Bone marrow (tissue), 2 donors: Measurements from ENCODE around the gene INTS3.

ENCODE experiments used
- DNase-seq, 2 donors: peaks; one replicate each; lab custom pipeline; 2025; lab: John Stamatoyannopoulos, UW

INTS3 gene

DNA sequence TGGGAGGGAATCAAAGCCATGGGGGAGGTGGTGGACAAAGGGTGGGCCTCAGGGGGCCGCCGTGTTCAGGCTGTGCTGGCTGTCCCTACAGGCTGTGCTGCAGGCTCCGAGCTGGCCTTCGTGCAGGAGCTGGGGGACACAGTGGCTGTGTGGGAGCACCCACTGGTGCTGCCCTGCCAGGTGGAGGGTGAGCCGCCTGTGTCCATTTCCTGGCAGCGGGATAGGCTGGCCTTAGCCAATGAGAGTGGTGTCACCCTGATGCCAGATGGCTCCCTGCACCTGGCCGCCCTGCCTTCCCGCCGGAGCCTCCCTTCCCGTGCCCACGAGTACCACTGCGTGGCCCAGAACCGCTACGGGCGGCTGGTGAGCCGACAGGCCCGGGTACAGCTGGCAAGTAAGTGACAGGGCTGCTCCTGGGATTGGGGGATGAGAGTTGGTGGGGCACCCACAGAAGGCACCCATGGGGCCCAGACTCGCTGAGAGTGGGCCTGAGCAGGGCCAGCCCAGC is 67.5 kb downstream of the INTS3 start:
- no peak for DNase-seq

DNA sequence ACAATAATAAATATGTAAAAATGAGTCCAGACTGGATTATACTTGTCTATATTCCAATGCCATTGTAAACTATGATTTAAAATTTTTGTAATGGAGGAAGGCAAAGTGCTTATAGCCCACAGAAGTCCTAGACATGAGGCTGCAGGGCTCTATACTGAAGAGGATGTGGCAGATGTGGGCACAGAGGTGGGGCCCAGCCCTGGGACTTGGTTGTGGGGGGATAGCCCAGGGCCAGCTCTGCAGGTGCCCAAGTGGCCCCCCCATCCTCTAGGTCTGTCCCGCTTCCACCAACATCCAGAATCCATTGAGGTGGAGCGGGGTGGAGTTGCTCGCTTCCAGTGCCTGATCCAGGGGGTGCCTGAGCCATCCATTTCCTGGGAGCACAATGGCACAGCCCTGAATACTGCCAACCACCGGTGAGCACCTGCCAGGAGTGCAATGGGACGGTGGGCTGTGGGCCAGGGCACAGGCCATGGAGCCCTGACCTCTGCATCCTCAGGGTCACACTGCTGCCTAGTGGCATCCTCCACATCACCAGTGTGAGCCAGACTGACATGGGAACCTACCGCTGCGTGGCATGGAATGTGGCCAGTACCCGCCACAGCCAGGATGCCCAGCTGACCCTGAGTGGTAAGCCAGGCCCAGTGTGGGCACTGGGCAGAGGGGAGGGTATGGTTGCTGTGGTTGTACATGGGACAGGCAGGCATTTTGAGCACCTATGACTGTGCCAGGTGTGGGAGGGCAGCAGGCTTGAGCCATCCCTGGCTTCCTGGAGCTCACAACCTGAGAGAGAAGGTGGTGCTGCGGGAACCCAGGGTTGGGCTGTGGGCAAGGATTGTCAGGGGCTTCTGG is 68.3 kb downstream of the INTS3 start:
- no peak for DNase-seq

DNA sequence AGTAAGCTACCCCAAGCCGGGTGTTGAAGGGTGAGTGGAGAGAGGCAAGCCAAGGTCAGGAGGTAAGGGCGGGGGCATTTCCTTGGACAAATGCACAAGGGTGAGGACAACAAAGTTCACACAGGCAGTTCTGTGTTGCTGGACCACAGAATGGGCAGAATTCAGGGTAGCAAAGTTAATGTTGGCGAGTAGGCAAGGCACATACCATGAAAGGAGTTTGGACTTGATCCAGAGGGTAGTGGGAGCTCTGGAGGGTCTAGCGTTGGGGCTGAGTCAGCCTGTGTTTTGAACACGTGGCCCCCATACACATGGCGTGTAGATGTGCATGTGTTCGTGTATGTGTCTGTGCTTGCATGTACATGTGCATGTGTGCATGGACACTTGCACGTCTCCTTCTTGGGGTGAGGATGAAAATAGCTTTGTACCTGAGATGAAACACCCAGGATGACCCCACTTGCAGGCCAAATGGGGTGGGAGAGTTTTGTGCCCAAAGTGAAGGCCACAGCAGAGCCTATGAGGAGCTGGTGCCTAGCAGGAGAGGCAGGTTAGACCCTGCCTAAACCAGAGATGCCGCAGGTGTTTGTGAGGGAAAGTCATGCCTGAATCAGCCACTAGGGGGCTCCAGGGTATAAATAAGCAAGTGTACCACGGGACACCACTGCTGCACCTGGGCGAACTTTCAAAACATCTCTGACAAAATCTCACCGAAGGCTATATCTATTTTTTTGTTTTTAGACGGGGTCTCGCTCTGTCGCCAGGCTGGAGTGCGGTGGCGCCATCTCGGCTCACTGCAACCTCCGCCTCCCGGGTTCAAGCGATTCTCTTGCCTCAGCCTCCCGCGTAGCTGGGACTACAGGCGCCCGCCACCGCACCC is 69.2 kb downstream of the INTS3 start:
- peak; percentile 13 to 60 for DNase-seq

DNA sequence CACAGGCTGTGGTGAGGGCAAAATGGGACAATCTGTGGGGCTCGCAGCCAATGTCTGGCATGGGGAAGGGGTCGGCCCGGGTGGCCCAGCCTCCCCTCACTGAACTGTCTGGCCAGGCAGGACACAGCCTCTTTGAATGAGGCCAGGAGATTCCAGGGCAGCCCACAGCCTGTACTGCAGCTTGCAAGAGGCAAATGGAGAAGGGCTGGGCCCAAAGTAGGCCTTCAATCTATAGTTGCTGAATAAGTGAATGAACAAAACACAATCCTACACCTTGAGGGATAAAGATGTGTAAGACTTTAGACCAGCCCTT is 70.6 kb downstream of the INTS3 start:
- DNase-seq = no peak

DNA sequence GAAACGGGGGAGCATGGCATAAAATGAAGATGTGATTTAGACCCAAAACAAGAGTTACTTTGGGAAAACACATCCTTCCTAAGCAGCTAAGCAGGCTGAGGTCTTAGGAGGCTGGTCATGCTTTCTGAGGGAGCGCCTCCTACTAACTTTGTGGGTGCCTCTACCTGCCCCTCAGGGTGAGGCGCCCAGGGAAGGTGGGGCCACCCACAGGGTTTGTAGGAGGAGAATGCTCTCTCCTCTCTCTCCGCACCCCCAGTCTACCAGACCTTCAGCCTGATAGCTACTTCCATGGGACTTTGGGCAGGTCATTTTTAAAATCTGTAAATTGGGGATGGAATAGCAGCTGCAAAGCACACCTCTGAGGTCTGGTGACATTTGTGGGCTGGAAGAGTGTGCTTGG is 71.2 kb downstream of the INTS3 start:
- DNase-seq = no peak

DNA sequence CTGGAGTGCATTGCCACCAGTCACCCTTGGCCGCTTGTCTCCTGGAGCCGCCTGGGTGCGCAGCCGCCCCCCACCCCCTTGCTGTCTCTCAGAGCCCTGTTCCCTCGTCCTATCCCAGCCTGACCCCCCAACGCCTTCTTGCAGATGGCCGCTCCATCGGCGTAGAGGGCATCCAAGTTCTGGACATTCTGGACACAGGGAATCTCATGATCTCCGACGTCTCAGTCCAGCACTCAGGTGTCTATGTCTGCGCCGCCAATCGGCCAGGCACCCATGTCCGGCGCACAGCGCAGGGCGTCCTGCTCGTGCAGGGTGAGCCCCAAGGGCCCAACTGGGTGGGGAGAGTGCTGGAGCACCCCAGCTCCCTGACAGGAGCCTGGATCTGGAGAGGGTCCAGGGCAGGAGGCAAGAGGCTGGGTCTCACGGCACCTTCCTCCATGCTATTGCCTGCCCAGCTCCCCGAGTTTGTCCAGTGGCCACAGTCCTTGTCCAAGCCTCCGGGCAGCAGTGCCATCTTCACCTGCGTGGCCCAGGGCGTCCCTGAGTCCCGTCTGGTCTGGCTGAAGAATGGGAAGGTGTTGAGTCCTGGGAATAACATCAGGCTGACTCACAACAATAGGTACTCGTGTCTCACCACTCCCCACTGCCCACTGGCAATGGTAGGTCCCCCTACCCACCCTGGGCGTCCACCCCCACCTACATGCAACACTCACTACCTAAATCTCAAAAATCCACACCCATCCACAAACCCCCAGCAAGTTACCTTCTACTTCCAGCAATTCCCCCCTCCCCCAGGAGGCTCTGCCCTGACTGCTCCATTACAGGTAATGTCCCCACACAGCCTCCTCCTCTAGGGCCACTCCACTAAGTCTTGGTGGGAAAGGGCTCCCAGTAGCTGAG is 72.0 kb downstream of the INTS3 start:
- no peak for DNase-seq

DNA sequence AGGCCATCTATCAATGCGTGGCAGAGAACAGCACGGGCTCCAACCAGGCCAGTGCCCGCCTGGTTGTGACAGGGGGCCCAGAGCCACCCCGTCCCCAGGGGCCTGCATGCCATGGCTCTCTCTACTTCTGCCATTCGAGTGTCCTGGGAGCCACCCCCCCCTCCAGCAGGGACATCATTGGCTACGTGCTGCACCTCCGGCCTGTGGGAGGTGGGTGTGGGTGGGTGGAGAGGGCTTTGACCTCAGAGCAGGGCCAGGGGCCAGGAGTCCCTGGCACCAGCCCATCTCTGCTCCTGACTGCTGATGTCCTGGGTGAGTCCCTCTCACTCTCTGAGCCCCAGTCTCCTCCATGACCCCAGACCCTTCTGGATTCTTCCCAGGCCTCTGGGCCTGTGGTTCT is 72.7 kb downstream of the INTS3 start:
- no peak for DNase-seq

DNA sequence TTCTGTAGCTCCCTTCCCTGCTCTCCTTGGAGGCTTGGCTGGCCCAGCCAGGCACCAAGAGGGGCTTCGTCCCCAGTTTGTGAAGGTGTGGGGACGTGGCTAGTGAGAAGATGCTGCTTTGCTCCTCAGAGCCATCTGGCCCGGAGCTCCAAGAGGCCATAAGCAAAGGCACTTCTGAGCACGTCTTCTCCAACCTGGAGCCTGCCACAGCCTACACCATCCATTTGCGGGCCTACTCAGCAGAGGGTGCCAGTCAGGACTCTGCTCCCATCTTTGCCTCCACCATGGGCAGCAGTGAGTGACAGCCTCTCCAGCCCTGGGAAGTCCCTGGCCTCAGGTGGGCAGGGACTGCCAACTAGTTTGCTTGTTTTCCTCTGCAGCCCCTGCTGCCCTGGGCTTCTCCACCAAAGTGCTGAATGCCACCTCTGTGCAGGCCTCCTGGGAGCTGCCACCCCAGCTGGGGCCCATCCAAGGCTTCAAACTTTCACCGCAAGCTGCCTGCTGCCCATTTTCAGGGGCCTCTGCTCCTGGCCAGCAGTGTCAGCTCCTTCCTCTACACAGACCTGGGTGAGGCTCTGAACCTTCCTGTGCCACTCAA is 73.3 kb downstream of the INTS3 start:
- DNase-seq = no peak

DNA sequence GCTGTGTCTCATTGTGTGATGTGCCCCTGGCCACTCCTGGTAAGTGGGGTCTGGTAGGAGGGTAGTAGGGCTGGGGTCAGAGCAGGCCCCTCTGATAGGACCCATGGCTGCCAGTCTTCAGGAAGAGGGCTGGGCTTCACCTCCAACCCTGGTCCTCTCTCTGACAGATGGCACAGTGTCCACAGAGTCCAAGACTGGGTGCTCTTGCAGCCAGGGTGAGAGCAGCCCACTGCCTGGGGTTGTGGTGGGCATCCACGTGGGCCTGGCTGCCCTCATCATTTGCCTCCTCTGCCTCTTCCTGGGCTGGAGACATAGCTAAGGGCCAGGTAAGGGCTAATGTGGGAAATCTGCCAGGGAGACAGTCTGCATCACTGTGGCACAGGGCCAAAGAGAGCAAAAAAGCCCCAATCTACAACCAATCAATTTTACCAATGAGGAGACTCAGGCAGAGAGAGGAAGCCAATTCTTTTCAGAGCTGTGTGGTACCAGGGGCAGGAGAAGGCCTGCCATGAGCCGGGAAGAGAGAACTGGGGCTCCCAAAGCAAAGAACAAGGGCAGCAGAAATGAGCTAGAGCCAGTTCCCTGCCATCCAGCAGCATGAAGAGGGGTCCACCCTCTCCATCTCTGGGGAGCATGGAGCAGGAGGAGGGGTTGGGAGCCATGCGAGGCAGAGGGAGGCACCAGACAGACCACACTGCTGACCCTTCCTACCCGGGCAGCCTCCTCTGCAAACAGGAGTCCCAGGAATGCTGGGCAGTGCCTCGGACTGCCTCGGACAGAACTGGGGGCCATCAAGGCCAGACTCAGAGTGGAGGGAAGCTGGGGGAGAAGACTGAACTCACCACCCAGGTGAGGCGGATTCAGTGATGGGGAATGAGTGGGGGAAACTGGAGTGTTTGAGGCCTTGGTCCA is 74.2 kb downstream of the INTS3 start:
- no peak for DNase-seq

DNA sequence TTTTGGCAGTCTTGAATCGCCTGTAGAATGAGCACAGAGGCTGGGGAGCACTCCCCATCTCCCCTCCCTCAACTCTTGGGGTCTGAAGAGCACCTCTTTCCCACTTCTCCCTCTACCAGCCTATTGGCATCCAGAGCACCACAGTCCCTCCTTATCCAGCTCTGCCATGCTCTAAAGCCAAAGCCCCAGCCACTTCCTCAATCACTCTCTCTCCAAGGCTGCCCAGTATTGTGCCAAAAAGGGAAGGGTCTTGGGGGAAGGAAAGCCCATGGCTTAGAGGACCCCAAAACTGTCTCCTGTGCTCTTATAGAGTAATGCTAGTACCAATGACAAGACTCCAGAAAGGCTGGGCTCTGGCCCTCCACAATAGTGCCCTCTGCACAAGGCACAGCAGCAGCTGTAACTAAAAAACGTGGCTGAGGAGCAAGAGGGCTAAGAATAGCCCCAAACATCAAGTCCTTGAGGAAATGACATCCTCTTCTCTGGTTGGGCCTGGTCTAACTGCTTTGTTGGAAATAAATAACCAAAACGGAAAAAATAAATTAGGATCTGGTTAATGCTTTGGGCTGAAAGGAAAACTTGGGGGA is 75.7 kb downstream of the INTS3 start:
- no peak for DNase-seq

DNA sequence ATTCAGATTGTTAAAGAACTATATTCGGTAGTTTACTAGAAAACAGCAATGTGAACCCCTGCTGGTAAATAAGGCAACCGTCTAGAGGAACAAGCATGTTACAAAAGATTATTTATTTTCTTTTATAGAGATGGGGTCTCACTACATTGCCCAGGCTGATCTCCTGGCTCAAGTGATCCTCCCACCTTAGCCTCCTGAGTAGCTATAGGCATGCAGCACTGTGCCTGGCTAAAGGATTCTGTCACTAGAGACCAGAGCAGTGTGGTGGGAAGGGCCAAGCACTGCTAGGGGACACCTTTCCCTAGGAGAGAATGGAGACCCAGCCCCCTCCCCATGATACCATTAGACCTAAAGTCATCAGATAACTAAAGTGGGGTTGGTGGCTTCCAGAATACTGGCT is 76.3 kb downstream of the INTS3 start:
- DNase-seq = no peak

DNA sequence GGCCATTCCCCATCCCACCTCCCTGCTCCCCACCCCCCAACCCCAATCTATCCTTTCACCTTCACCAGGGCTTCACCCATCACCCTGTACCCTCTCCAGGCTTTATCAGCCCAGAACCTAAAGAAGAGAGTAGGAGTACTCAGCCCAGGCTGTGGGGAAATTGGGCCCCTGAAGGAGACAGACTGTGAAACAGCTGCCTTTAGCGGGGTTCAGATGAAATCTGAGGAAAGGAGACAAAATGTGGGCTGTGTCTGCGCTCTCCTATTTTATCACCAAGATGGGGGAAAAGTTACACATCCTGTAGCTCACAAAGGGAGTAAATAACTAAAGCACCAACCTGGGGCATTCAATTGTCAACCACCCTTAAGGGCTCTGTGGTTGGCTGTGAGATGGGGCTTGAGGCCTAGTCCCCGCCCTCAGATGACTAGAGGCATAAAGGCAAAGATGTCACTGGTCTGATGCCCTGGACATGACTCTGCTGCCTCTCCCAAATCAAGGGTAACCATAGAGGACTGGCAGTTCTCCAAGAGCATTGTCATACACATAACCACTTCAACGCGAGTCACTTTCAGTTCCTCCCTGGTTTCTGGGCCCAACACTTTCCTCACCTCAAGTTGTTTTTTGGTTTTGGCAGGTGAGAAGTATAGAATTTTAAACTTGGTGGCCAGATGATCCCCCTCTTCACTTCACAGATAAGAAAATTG is 77.3 kb downstream of the INTS3 start:
- peak; percentile 29 to 87 for DNase-seq

DNA sequence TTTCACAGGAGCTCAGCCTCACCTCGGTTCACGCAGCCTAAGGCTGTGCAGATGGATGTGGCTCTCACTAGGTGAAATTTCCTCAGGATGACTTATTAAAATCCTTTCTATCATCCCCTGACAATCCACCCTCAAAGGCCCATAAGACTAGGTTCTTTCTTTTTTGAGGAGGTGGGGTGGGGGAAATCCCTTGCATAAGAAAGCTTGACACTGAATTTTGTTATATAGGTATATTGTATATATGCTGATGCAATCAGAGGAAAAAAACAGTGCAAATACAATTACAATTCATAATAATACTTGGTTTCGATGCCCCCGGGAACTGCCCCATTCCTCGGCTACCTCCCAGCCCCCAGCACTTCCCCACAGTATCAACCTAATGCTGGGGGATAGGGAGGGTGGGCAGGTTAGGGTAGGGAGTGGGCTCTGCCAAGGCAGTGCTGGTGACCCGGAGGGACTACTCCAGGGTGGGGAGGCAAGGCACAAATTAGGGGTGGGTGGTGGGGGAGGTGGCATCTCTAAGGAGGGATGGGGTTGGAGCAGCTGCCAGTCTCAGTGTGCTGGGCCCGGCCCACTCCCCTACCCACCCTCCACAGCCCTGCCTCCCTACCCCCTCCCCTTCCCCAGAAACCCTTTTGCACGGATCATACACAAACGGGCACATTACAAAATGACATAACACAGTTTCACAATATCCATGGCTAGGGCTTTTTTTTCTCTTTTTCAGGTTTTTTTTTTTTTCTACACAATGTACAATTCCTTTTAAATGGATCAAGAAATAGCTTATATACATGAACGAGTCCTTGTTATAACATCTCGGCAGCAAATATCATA is 78.3 kb downstream of the INTS3 start:
- no peak for DNase-seq

DNA sequence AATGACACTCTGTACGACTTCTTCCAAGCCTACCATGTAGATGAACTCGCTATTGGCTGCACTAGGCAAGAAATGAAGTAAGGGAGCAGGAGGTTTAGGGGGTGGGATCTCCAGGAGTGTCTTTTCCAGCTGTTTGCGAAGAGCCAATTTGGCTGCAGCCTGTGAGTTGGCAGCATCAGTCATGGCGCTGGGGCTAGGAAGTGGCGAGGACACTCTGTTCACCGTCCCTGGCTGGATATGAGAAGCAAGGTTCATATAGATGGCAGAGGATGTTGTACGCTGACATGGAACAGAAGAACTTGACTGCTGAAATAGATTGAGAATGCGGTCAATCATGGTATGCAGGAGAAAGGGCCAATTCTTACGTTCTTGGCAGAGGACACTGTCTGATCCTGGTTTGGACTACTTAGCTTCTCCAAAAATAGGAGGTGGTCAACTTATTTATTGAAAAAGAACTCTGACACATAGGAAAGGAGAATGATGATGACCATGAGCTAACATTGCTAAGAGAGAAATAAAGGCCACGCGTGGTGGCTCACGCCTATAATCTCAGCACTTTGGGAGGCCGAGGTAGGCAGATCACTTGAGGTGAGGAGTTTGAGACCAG is 88.5 kb downstream of the INTS3 start:
- DNase-seq = no peak

DNA sequence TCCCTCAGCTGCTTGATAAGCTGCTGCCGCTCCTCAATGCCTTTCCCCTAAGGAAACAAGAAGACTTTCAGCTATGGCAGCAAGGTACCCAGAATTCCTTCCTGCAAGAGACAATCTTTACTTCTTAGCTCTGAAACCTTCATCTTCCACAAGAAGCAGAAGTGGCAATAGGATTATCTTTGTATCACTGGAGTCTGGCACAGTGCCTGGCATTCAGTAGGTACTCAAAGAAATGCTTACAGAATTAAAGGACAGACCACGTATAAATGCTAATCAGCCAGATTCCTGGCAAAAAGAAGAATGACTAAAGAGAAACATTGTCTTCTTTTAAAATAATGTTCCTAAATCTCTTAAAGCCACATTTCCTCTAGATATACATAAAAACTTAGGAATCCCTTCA is 91.0 kb downstream of the INTS3 start:
- DNase-seq = no peak
